Endothelial cell of umbilical vein (primary cell): ENCODE measurements around the gene LMX1A. TPM values are rescaled to one million over a fixed set of nuclear protein-coding genes. Genes with fewer than 3 reads are reported as not detected.

Experiments
- BruUV-seq: library from RNA; stranded (reverse); fragments of 400-500 nt; replicated peaks from 2 replicates; lab custom pipeline; 2021; lab: Mats Ljungman, UMichigan
- CTCF ChIA-PET: fragments of 300-600, 350-600 bp; sonication (Branson Sonifier 250); formaldehyde crosslinking; loops from one replicate; lab custom pipeline; 2021; ENCODE audit warnings: antibody characterized with exemption, inconsistent platforms; lab: Charles Lee
- POLR2A ChIA-PET: fragments of 300-600, 350-600 bp; sonication (Branson Sonifier 250); formaldehyde crosslinking; loops from one replicate; lab custom pipeline; 2021; ENCODE audit warnings: antibody characterized with exemption, inconsistent platforms; lab: Charles Lee
- DNase-seq: peaks from one replicate; pipeline ENCODE4 v3.0.0-alpha.2; 2011; ENCODE audit warnings: low read depth, low spot score
- FAIRE-seq: peaks from 2 replicates; lab custom pipeline; 2011; peaks lifted over from hg19 to GRCh38; lab: Jason Lieb, UNC
- H2AFZ ChIP-seq: 2 replicates; pipeline ENCODE4 v1.6.0; 2012; ENCODE audit warnings: low read depth, low read length, control low read depth, inconsistent platforms
- H3K27ac ChIP-seq: 2 replicates; pipeline ENCODE4 v1.5.1; 2011; ENCODE audit warnings: low read depth, mild to moderate bottlenecking, control low read depth, low read length, moderate library complexity; ENCODE audit not compliant: insufficient read depth
- H3K27me3 ChIP-seq, 2 experiments: 2 replicates each; pipeline versions ENCODE4 v1.6.0 to v1.6.1; 2011; ENCODE audit warnings: low read length in 2 of 2, mixed read lengths in 1 of 2; ENCODE audit not compliant: control insufficient read depth in 2 of 2, insufficient read depth in 2 of 2
- H3K36me3 ChIP-seq, 2 experiments: 2 replicates in 1 of 2; 3 replicates in 1 of 2; pipeline ENCODE4 v1.5.1; 2011; ENCODE audit warnings: low read length in 2 of 2, mild to moderate bottlenecking in 1 of 2, moderate library complexity in 1 of 2; ENCODE audit not compliant: control insufficient read depth in 2 of 2, insufficient read depth in 2 of 2; ENCODE audit errors: extremely low read depth in 1 of 2
- H3K4me1 ChIP-seq: 3 replicates; pipeline ENCODE4 v1.5.1; 2011; ENCODE audit warnings: mild to moderate bottlenecking, low read length; ENCODE audit not compliant: control insufficient read depth, insufficient read depth; ENCODE audit errors: extremely low read depth
- H3K4me2 ChIP-seq: 2 replicates; pipeline ENCODE4 v1.6.1; 2011; ENCODE audit warnings: low read length, control low read depth, mixed read lengths; ENCODE audit not compliant: insufficient read depth
- H3K4me3 ChIP-seq, 3 experiments: fragments of 200-600 bp in 1 of 3; sonication (generic), shearing (Covaris generic) in 1 of 3; replicated peaks in 1 of 3; 2 replicates each; pipeline ENCODE4 v1.5.1; 2011 to 2016; ENCODE audit warnings: control low read depth in 3 of 3, low read length in 3 of 3, mild to moderate bottlenecking in 2 of 3, inconsistent platforms in 1 of 3, low read depth in 1 of 3, moderate library complexity in 1 of 3; ENCODE audit not compliant: insufficient read depth in 1 of 3
- H3K79me2 ChIP-seq: 2 replicates; pipeline ENCODE4 v1.6.0; 2012; ENCODE audit warnings: low read length, inconsistent platforms; ENCODE audit not compliant: control insufficient read depth, insufficient read depth
- H3K9ac ChIP-seq: replicated peaks from 2 replicates; pipeline ENCODE3; 2011; ENCODE audit warnings: low read length, control low read depth; ENCODE audit not compliant: insufficient read depth; ENCODE audit errors: extremely low read depth
- H3K9me1 ChIP-seq: replicated peaks from 3 replicates; pipeline ENCODE4 v1.6.0; 2011; ENCODE audit warnings: mild to moderate bottlenecking, low read length; ENCODE audit not compliant: control insufficient read depth, insufficient read depth; ENCODE audit errors: extremely low read depth
- H3K9me3 ChIP-seq: replicated peaks from 2 replicates; pipeline ENCODE4 v1.5.1; 2012; ENCODE audit warnings: low read length, inconsistent platforms; ENCODE audit not compliant: control insufficient read depth, insufficient read depth
- H4K20me1 ChIP-seq: replicated peaks from 2 replicates; pipeline ENCODE3; 2011; ENCODE audit warnings: mild to moderate bottlenecking, low read length; ENCODE audit not compliant: control insufficient read depth, insufficient read depth; ENCODE audit errors: extremely low read depth
- CTCF ChIP-seq, 2 donors: IDR thresholded peaks; 1 replicate in 1 of 2; 2 replicates in 1 of 2; pipeline ENCODE4 v1.5.1; 2011; ENCODE audit warnings: low read length in 2 of 2, mild to moderate bottlenecking in 2 of 2, moderate library complexity in 2 of 2, control low read depth in 1 of 2, inconsistent platforms in 1 of 2, low read depth in 1 of 2; ENCODE audit not compliant: insufficient read depth in 1 of 2; ENCODE audit errors: extremely low read depth in 1 of 2
- EZH2 ChIP-seq: IDR thresholded peaks from 2 replicates; pipeline ENCODE4 v1.6.1; 2012; ENCODE audit warnings: borderline replicate concordance, low read depth, mild to moderate bottlenecking, moderate library complexity, low read length, inconsistent platforms; ENCODE audit not compliant: severe bottlenecking
- FOS ChIP-seq: IDR thresholded peaks from 2 replicates; pipeline ENCODE4 v1.6.1; 2011; ENCODE audit warnings: mild to moderate bottlenecking, low read length, moderate library complexity, borderline replicate concordance; ENCODE audit not compliant: insufficient read depth
- GATA2 ChIP-seq: IDR thresholded peaks from 2 replicates; pipeline ENCODE4 v1.7.0; 2011; ENCODE audit warnings: low read depth, mild to moderate bottlenecking, moderate library complexity, mixed read lengths, low read length; ENCODE audit not compliant: insufficient read length, insufficient read depth
- JUN ChIP-seq: IDR thresholded peaks from 2 replicates; pipeline ENCODE4 v1.6.1; 2011; ENCODE audit warnings: borderline replicate concordance, low read depth; ENCODE audit not compliant: insufficient read length, insufficient read depth
- MAX ChIP-seq: IDR thresholded peaks from 2 replicates; pipeline ENCODE4 v1.6.1; 2011; ENCODE audit not compliant: insufficient read depth, insufficient read length
- MYC ChIP-seq: IDR thresholded peaks from one replicate; pipeline ENCODE4 v1.6.1; 2011; ENCODE audit warnings: mild to moderate bottlenecking, low read depth, low read length
- dilution Hi-C: fragments of 300-500 bp; cut with MboI; formaldehyde crosslinking; loops from one replicate; pipeline ENCODE4 v1.15.0; 2019; ENCODE audit warnings: low sequenced_read_pairs; ENCODE audit not compliant: extremely low pct_ligation_motif_present
- intact Hi-C: fragments of 100-400 bp; cut with micrococcal nuclease; formaldehyde crosslinking; loops from one replicate; pipeline ENCODE4 v1.10.0; 2022
- polyA plus RNA-seq, 4 experiments: library from polyadenylated mRNA; depleted of rRNA in 3 of 4; stranded (reverse) in 3 of 4; unstranded in 1 of 4; fragments of >200 nt; gene quantifications; 2 replicates each; pipeline versions ENCODE4 v1.2.1 to v1.2.3, GENCODE V29; 2011 to 2012; ENCODE audit warnings: missing spikeins in 1 of 4
- total RNA-seq: library from RNA; stranded (reverse); gene quantifications from 2 replicates; pipeline ENCODE4 v1.2.3, GENCODE V29; 2021

LMX1A gene
- total and polyA plus RNA-seq, 2 donors (not counting 3 experiments of a cell fraction or from before 2014, with no cell fraction given) = not detected

GRCh38 chr1:165287781-165288180 is 68.7 kb downstream of the LMX1A start:
- no peaks in the 10 kb centered on the region for H3K79me2 ChIP-seq
- no TSS peak for BruUV-seq
- H3K9me3 ChIP-seq = no peaks in the 10 kb centered on the region
- no peaks in the 10 kb centered on the region for H3K9me1 ChIP-seq
- CTCF ChIA-PET = no interaction called here
- H3K9ac ChIP-seq = no peak overlapping the region
- no peaks in the 10 kb centered on the region for H4K20me1 ChIP-seq
- no peak overlapping the region for H2AFZ ChIP-seq
- FAIRE-seq (no peak), DNase-seq (no peak)
- no peak overlapping the region for H3K4me3 ChIP-seq
- no peak for TF ChIP-seq CTCF (IDR thresholded peaks at IDR 0.05; ENCODE audit: extremely low read depth in 1 of 2, insufficient read depth in 1 of 2, low read depth in 1 of 2, low read length in 2 of 2)
- no peak for TF ChIP-seq GATA2
- no peak for TF ChIP-seq MAX
- TF ChIP-seq FOS = no peak
- POLR2A ChIA-PET = no interaction called here
- no peak overlapping the region for H3K27ac ChIP-seq
- no peaks in the 10 kb centered on the region for H3K27me3 ChIP-seq
- H3K36me3 ChIP-seq = no peaks in the 10 kb centered on the region
- H3K4me1 ChIP-seq = no peaks in the 10 kb centered on the region
- dilution Hi-C loops = no loop called here
- H3K4me2 ChIP-seq = no peak overlapping the region
- intact Hi-C loops = no loop called here

- H2AFZ ChIP-seq = no peak overlapping the region
- H3K27ac ChIP-seq = no peak overlapping the region
- DNase-seq = no peak
- no peak overlapping the region for H3K4me2 ChIP-seq
- H3K9me3 ChIP-seq = no peaks in the 10 kb centered on the region
- dilution Hi-C loops (no loop called here), intact Hi-C loops (no loop called here)
- no peaks in the 10 kb centered on the region for H4K20me1 ChIP-seq
- POLR2A ChIA-PET = no interaction called here
- no peaks in the 10 kb centered on the region for H3K79me2 ChIP-seq
- CTCF ChIA-PET = no interaction called here
- BruUV-seq = no TSS peak
- no peaks in the 10 kb centered on the region for H3K4me1 ChIP-seq
- no peaks in the 10 kb centered on the region for H3K9me1 ChIP-seq
- H3K4me3 ChIP-seq = no peak overlapping the region
- no peaks in the 10 kb centered on the region for H3K36me3 ChIP-seq
- no peak for TF ChIP-seq JUN
- no peak for TF ChIP-seq FOS
- TF ChIP-seq EZH2 = no peak
- no peak for TF ChIP-seq MAX
- no peak for TF ChIP-seq MYC
- no peaks in the 10 kb centered on the region for H3K27me3 ChIP-seq
- no peak overlapping the region for H3K9ac ChIP-seq
- FAIRE-seq = no peak
These were observed 69.2 kb downstream of the LMX1A start for GRCh38 chr1:165287329-165287728.
